M059J (cell line): ENCODE data around the gene JKAMP. TPM values are rescaled to one million over a fixed set of nuclear protein-coding genes. Genes with fewer than 3 reads are reported as not detected.

Experiments
- DNase-seq: peaks from one replicate; pipeline ENCODE4 v3.0.0-alpha.2; 2012; ENCODE audit warnings: low read depth
- total RNA-seq: library from RNA; depleted of rRNA; stranded (reverse); fragments of >200 nt; shearing (Covaris generic); gene quantifications from 2 replicates; pipeline ENCODE4 v1.2.3, GENCODE V29; 2014; rRNA removed

Gene JKAMP
- total RNA-seq, 1 experiment from 2014 or later, result 131 TPM

GRCh38 chr14:59540852-59541251, 56.5 kb downstream of the JKAMP start:
- no peak for DNase-seq

GRCh38 chr14:59541731-59542130, 57.4 kb downstream of the JKAMP start:
- no peak for DNase-seq

GRCh38 chr14:59543873-59544272, 59.6 kb downstream of the JKAMP start:
- DNase-seq, result no peak

GRCh38 chr14:59547310-59547709, 63.0 kb downstream of the JKAMP start:
- no peak for DNase-seq

Other genes with a start within 250 kb of the JKAMP start
- 0.79 and 1.3 TPM in 2 replicates for gene GPR135, start 19.1 kb upstream of the JKAMP start, total RNA-seq
- 33.2 and 38.1 TPM in 2 replicates for gene L3HYPDH, start 109 bp upstream of the JKAMP start, total RNA-seq
- not detected in 2 replicates for gene CCDC175, start 92.3 kb downstream of the JKAMP start, total RNA-seq